ENCODE data around the gene NDC80.
"Not testable (repeated sequence)": the region's sequence is repeated elsewhere in the genome, so short reads cannot be mapped to it uniquely, and the experiment has no call there.

The NDC80 gene

GRCh38 chr18:2571200-2572170 lies at the start of gene NDC80, which contains the start of gene METTL4:
Gene NDC80, plus strand, starts transcription at chr18:2571557. Its CDS starts 1,429 bp downstream, at chr18:2572986.
Gene METTL4, minus strand, starts transcription at chr18:2571505. Its CDS starts 4,289 bp downstream, at chr18:2567216.
- DNase-seq (ENCODE audit: extremely low read depth in 1 of 2, low read depth in 1 of 2), result peak; percentile 48 to 69

GRCh38 chr18:2522112-2522511 lies 49.2 kb upstream of the NDC80 start:
- no peak for DNase-seq (ENCODE audit: extremely low read depth in 1 of 2, low read depth in 1 of 2)

- DNase-seq (ENCODE audit: extremely low read depth in 1 of 2, low read depth in 1 of 2), result not testable (repeated sequence)
Observed at GRCh38 chr18:2524794-2525198, 46.6 kb upstream of the NDC80 start.

GRCh38 chr18:2526329-2526728 lies 45.0 kb upstream of the NDC80 start:
- DNase-seq (ENCODE audit: extremely low read depth in 1 of 2, low read depth in 1 of 2), result no peak

- no peak for DNase-seq (ENCODE audit: extremely low read depth in 1 of 2, low read depth in 1 of 2)
Observed at GRCh38 chr18:2529154-2529553, 42.2 kb upstream of the NDC80 start.

GRCh38 chr18:2531751-2532150 lies 39.6 kb upstream of the NDC80 start:
- no peak for DNase-seq (ENCODE audit: extremely low read depth in 1 of 2, low read depth in 1 of 2)

GRCh38 chr18:2532797-2533196 lies 38.6 kb upstream of the NDC80 start:
- no peak for DNase-seq (ENCODE audit: extremely low read depth in 1 of 2, low read depth in 1 of 2)

GRCh38 chr18:2534906-2535305 lies 36.5 kb upstream of the NDC80 start:
- DNase-seq (ENCODE audit: extremely low read depth in 1 of 2, low read depth in 1 of 2), result no peak

GRCh38 chr18:2535419-2535910 lies 35.9 kb upstream of the NDC80 start:
- no peak for DNase-seq (ENCODE audit: extremely low read depth in 1 of 2, low read depth in 1 of 2)

- no peak for DNase-seq (ENCODE audit: extremely low read depth in 1 of 2, low read depth in 1 of 2)
Observed at GRCh38 chr18:2536063-2536462, 35.3 kb upstream of the NDC80 start.

GRCh38 chr18:2536493-2536892 lies 34.9 kb upstream of the NDC80 start:
- DNase-seq (ENCODE audit: extremely low read depth in 1 of 2, low read depth in 1 of 2), result no peak

- no peak for DNase-seq (ENCODE audit: extremely low read depth in 1 of 2, low read depth in 1 of 2)
Observed at GRCh38 chr18:2537296-2537695, 34.1 kb upstream of the NDC80 start.

GRCh38 chr18:2538236-2538635 lies 33.1 kb upstream of the NDC80 start:
- DNase-seq (ENCODE audit: extremely low read depth in 1 of 2, low read depth in 1 of 2), result no peak

GRCh38 chr18:2538844-2539243 lies 32.5 kb upstream of the NDC80 start:
- no peak for DNase-seq (ENCODE audit: extremely low read depth in 1 of 2, low read depth in 1 of 2)

- DNase-seq (ENCODE audit: extremely low read depth in 1 of 2, low read depth in 1 of 2), result no peak
Observed at GRCh38 chr18:2540575-2540974, 30.8 kb upstream of the NDC80 start.

GRCh38 chr18:2541925-2542563 lies 29.3 kb upstream of the NDC80 start:
- DNase-seq (ENCODE audit: extremely low read depth in 1 of 2, low read depth in 1 of 2), result not testable (repeated sequence)

GRCh38 chr18:2545155-2545554 lies 26.2 kb upstream of the NDC80 start:
- DNase-seq (ENCODE audit: extremely low read depth in 1 of 2, low read depth in 1 of 2), result no peak

- DNase-seq (ENCODE audit: extremely low read depth in 1 of 2, low read depth in 1 of 2), result no peak
Observed at GRCh38 chr18:2547477-2548087, 23.8 kb upstream of the NDC80 start.

GRCh38 chr18:2549462-2549861 lies 21.9 kb upstream of the NDC80 start:
- no peak for DNase-seq (ENCODE audit: extremely low read depth in 1 of 2, low read depth in 1 of 2)

GRCh38 chr18:2551425-2551824 lies 19.9 kb upstream of the NDC80 start:
- no peak for DNase-seq (ENCODE audit: extremely low read depth in 1 of 2, low read depth in 1 of 2)

GRCh38 chr18:2554696-2555095 lies 16.7 kb upstream of the NDC80 start:
- DNase-seq (ENCODE audit: extremely low read depth in 1 of 2, low read depth in 1 of 2), result no peak

All from activated CD8-positive, alpha-beta memory T cell treated with anti-CD3 and anti-CD28 coated beads for 1 hour (primary cell).